H7 (cell line): ENCODE data around the gene APOD. TPM values are rescaled to one million over a fixed set of nuclear protein-coding genes. Genes with fewer than 3 reads are reported as not detected.
A peak's percentile ranks its signal among the peaks of the same experiment; 100 is the strongest.

Experiments
- DNase-seq: peaks from one replicate; pipeline ENCODE4 v3.0.0; 2012
- H3K27me3 ChIP-seq: 2 replicates; pipeline ENCODE4 v1.6.0; 2011; ENCODE audit warnings: mild to moderate bottlenecking, low read length; ENCODE audit not compliant: control insufficient read depth, insufficient read depth
- H3K36me3 ChIP-seq: replicated peaks from 2 replicates; pipeline ENCODE4 v1.5.1; 2011; ENCODE audit warnings: low read length; ENCODE audit not compliant: control insufficient read depth, insufficient read depth
- H3K4me3 ChIP-seq: 2 replicates; pipeline ENCODE4 v1.5.1; 2011; ENCODE audit warnings: low read depth, mild to moderate bottlenecking, control low read depth, low read length, moderate library complexity; ENCODE audit not compliant: insufficient read depth
- total RNA-seq: library from RNA; depleted of rRNA; stranded (reverse); fragments of >200 nt; shearing (Covaris generic); gene quantifications from 2 replicates; pipeline ENCODE4 v1.2.3, GENCODE V29; 2014

The APOD gene
- total RNA-seq, 1 experiment from 2014 or later, result not detected

DNA sequence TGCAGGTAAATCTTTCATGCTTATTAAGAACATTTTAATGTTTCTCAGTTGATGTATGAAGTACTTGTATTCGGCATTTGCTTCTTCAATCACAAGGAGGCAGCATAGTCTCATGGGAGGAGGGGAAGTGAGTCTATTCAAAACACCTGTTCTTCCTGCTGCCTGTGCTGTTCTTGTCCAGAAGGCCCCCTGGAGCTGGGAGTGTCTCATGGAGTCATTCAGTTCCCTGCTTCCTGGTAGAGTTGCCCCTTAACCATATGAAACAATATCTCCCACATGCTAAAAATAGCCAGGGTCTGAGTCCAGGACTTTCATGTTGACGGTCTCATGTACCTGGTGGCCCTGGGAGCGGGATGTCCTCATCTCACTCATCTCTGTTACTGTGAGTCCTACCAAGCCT is 25.1 kb downstream of the APOD start:
- no peak overlapping the region for H3K4me3 ChIP-seq
- H3K36me3 ChIP-seq, result no peaks in the 10 kb centered on the region
- peak; percentile 44 for DNase-seq
- no peaks in the 10 kb centered on the region for H3K27me3 ChIP-seq

DNA sequence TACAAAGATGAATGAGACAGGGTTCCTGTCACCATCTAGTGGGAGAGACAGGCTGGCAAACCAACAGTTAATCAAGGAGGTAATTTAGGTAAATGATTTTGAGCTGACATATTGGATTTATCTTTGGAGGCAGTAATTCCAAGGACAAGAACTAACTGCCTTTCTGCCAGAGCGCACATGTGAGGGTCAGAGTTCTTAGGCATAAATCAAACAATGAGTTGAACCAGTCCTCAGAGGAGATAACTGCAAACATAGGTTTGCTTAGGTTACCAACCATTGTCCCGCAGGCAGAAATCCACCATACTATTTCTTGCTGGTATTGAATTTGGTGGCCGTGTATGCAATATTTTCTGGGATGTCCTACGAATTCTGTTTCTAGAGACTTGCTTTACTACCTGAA is 26.4 kb downstream of the APOD start:
- no peaks in the 10 kb centered on the region for H3K27me3 ChIP-seq
- H3K36me3 ChIP-seq, result no peaks in the 10 kb centered on the region
- DNase-seq, result no peak
- H3K4me3 ChIP-seq, result no peak overlapping the region

GRCh38 chr3:195556390-195556789 is 27.4 kb downstream of the APOD start:
- no peaks in the 10 kb centered on the region for H3K36me3 ChIP-seq
- no peaks in the 10 kb centered on the region for H3K27me3 ChIP-seq
- DNase-seq, result peak; percentile 48
- no peak overlapping the region for H3K4me3 ChIP-seq

GRCh38 chr3:195555110-195555509 is 28.6 kb downstream of the APOD start:
- DNase-seq, result peak; percentile 55
- Histone ChIP-seq H3K27me3 (no peaks in the 10 kb centered on the region; the same call in 1 of the 2 replicates), H3K4me3 (no peak overlapping the region), H3K36me3 (no peaks in the 10 kb centered on the region)

- H3K36me3 ChIP-seq, result no peaks in the 10 kb centered on the region
- no peaks in the 10 kb centered on the region; the same call in 1 of the 2 replicates for H3K27me3 ChIP-seq
- no peak for DNase-seq
- no peak overlapping the region for H3K4me3 ChIP-seq
Observed at GRCh38 chr3:195554458-195554857, 29.3 kb downstream of the APOD start.

GRCh38 chr3:195553268-195553667 is 30.5 kb downstream of the APOD start:
- no peak for DNase-seq
- H3K36me3 ChIP-seq, result no peaks in the 10 kb centered on the region
- H3K4me3 ChIP-seq, result no peak overlapping the region
- H3K27me3 ChIP-seq, result no peaks in the 10 kb centered on the region; the same call in 1 of the 2 replicates

DNA sequence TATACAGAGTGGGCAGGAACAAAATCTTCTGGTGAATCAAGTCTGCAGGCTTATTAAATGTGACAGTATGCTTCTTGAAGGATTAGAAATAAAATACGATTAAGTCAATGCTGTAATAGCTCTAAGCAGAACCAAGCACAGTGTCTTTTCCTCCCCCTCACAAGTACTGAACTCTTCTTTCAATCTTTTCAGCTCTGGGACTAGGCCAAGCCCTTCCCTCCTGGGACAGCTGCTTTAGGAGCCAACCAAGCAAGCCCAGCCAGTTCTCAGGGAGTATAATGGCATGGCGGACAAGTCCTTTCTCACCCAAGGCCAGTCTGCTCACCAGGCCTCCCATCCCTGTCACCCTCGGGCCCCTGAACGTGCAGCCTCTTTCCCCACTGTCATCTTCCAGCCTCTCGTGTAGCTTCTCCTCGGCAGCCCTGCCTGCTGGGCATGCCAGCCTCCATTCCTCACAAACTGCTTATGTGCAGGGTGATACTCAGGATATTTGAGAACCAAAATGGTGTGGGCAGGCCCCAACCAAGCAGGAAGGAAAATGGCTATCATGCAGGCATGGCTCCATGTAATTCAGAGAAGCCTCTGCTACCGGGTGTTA is 32.3 kb downstream of the APOD start:
- Histone ChIP-seq H3K36me3 (no peaks in the 10 kb centered on the region), H3K4me3 (no peak overlapping the region), H3K27me3 (no peaks in the 10 kb centered on the region; the same call in 1 of the 2 replicates)
- DNase-seq, result no peak

GRCh38 chr3:195550723-195551122 is 33.0 kb downstream of the APOD start:
- Histone ChIP-seq H3K36me3 (no peaks in the 10 kb centered on the region), H3K27me3 (no peaks in the 10 kb centered on the region; the same call in 1 of the 2 replicates), H3K4me3 (no peak overlapping the region)
- no peak for DNase-seq

DNA sequence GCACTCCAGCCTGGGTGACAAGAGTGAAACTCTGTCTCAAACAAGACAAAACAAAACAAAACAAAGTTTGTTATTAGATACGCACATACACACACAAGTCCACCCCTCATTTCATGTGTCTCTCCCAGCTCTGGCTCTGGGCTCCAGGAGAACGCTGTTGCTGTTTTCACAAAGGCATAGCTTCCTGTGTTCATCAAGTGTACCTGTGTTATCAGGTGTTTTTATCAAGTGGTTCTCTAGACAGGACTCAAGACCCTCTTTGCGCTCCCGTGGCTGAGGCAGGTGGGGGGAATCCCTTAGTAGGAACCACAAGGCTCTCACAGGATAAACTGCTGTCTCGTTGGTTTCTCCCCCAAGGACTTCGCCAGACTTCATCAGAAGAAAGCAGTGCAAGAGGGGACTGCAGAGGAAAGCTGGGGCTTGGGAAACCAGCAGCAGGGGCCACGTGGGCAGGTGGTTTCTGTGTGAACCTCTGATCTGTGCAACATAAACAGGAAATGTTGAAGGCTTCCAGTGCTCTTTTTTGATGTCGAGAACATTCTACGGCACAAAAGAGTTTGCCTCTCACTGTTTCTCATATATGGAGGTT is 33.7 kb downstream of the APOD start:
- Histone ChIP-seq H3K4me3 (no peak overlapping the region), H3K27me3 (no peaks in the 10 kb centered on the region; the same call in 1 of the 2 replicates), H3K36me3 (no peaks in the 10 kb centered on the region)
- no peak for DNase-seq

DNA sequence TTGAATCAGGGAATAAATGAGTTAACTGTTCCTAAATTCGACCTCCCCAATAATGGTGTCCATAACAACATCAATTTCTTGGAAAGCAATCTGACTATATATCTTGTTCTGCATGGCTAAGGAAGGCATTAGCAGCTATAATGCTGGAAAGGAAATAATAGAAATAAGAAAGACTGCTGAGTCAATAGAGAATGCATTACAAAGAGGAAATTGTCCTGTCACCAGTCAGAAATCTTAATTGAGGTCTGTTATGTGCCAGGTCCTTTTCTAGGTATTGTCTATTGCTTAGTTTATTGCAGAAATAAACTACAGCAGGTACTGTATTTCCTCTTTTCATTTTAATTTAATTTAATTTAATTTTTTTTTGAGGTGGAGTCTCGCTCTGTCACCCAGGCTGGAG is 34.8 kb downstream of the APOD start:
- Histone ChIP-seq H3K4me3 (no peak overlapping the region), H3K27me3 (peaks cover 8% of the 10 kb centered on the region), H3K36me3 (no peaks in the 10 kb centered on the region)
- DNase-seq, result no peak

DNA sequence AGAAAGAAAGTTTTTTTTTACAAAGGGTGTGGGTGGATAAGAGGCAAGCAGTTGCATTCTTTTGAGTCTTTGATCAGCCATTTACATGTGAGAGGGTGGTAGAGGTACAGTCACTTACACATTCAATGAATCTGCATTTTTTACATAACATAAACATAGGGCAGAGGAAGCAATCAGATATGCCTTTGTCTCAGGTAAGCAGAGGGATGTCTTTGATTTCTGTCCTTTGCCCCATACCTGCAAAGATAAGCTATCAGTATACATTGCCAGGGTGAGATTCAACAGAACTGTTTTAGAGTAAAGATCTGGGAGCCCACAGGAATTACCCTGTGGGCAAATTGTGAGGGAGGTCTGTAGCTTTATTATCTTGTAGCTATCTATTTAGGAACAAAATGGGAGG is 35.2 kb downstream of the APOD start:
- DNase-seq, result no peak
- Histone ChIP-seq H3K27me3 (peaks cover 13% of the 10 kb centered on the region), H3K4me3 (no peak overlapping the region), H3K36me3 (no peaks in the 10 kb centered on the region)

GRCh38 chr3:195548006-195548405 is 35.7 kb downstream of the APOD start:
- Histone ChIP-seq H3K36me3 (no peaks in the 10 kb centered on the region), H3K27me3 (peaks cover 13% of the 10 kb centered on the region), H3K4me3 (no peak overlapping the region)
- DNase-seq, result no peak

- Histone ChIP-seq H3K4me3 (no peak overlapping the region), H3K27me3 (peaks cover 13% of the 10 kb centered on the region), H3K36me3 (no peaks in the 10 kb centered on the region)
- DNase-seq, result no peak
Observed at GRCh38 chr3:195546130-195546560, 37.6 kb downstream of the APOD start.

DNA sequence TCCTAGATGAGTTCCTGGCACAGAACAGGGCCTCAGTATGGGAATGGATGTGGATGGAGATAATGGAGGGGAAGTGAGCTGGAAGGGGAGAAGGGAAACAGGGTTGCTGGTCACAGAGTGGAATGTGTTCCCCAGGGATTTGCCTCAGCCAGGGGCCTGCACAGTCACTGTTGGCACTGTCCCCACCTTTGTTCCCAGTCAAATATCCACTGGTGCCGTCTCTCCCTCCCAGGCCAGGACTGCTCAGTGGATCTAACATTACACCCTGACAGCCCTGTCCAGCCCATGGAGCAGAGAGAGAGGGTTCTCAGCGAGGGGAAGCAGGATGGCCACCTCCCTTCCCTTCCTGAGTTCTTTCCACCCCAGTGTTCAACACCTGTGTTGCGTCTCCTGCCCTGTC is 39.1 kb downstream of the APOD start:
- no peak for DNase-seq
- Histone ChIP-seq H3K27me3 (peaks cover 13% of the 10 kb centered on the region), H3K4me3 (no peak overlapping the region), H3K36me3 (no peaks in the 10 kb centered on the region)

DNA sequence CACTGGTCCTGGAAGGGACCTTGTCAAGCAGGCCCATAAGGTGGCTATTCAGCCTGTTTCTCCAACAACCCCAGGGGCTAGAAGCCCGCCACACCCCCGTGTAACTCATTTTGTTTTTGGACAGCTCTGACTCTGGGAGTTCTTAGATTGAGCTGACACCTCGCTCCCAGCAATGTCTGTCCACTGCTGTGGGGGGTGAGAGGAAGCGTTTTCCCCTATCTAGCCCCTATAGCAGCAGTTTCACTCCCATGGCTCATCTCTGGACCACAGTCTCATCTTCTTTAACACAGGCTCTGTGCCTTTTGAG is 39.6 kb downstream of the APOD start:
- Histone ChIP-seq H3K27me3 (peaks cover 13% of the 10 kb centered on the region), H3K36me3 (no peaks in the 10 kb centered on the region), H3K4me3 (no peak overlapping the region)
- no peak for DNase-seq
